NCI-H146 treated with DMSO at 0.1 percent for 48 hours (cell line): ENCODE data around the gene FMNL2.

Source experiments
- DNase-seq: peaks from one replicate; lab custom pipeline; 2025; ENCODE audit not compliant: unreplicated experiment; lab: John Stamatoyannopoulos, UW

The FMNL2 gene

GRCh38 chr2:152577579-152577978 lies 242.6 kb downstream of the FMNL2 start:
- DNase-seq: no peak

GRCh38 chr2:152578573-152578972 lies 243.6 kb downstream of the FMNL2 start:
- DNase-seq: no peak

- no peak for DNase-seq
These were observed 245.7 kb downstream of the FMNL2 start for GRCh38 chr2:152580714-152581113.

- DNase-seq: no peak
These were observed 246.4 kb downstream of the FMNL2 start for GRCh38 chr2:152581360-152581759.

GRCh38 chr2:152582081-152582480 lies 247.1 kb downstream of the FMNL2 start:
- no peak for DNase-seq

GRCh38 chr2:152583512-152584229 lies 248.7 kb downstream of the FMNL2 start:
- DNase-seq: no peak

GRCh38 chr2:152584301-152584700 lies 249.3 kb downstream of the FMNL2 start:
- no peak for DNase-seq

- no peak for DNase-seq
These were observed 251.0 kb downstream of the FMNL2 start for GRCh38 chr2:152585830-152586484.

GRCh38 chr2:152587187-152587947 lies 252.4 kb downstream of the FMNL2 start:
- DNase-seq: no peak

- no peak for DNase-seq
These were observed 254.0 kb downstream of the FMNL2 start for GRCh38 chr2:152588998-152589397.

GRCh38 chr2:152594022-152594766 lies 259.2 kb downstream of the FMNL2 start:
- DNase-seq: no peak

GRCh38 chr2:152594792-152595191 lies 259.8 kb downstream of the FMNL2 start:
- no peak for DNase-seq

GRCh38 chr2:152598975-152599759 lies 264.2 kb downstream of the FMNL2 start:
- no peak for DNase-seq

GRCh38 chr2:152600051-152600657 lies 265.2 kb downstream of the FMNL2 start:
- DNase-seq: no peak

GRCh38 chr2:152600697-152601096 lies 265.7 kb downstream of the FMNL2 start:
- no peak for DNase-seq

- no peak for DNase-seq
These were observed 267.8 kb downstream of the FMNL2 start for GRCh38 chr2:152602750-152603149.

- DNase-seq: no peak
These were observed 268.2 kb downstream of the FMNL2 start for GRCh38 chr2:152603166-152603565.

GRCh38 chr2:152606081-152606480 lies 271.1 kb downstream of the FMNL2 start:
- DNase-seq: no peak

- DNase-seq: no peak
These were observed 272.0 kb downstream of the FMNL2 start for GRCh38 chr2:152606941-152607340.

GRCh38 chr2:152607793-152608300 lies 272.9 kb downstream of the FMNL2 start:
- no peak for DNase-seq
